ENCODE results near the gene HS3ST5. TPM values are rescaled to one million over a fixed set of nuclear protein-coding genes. Genes with fewer than 3 reads are reported as not detected.

HS3ST5 gene
- total RNA-seq, 1 donor from 2014 or later: 1.5 TPM

DNA sequence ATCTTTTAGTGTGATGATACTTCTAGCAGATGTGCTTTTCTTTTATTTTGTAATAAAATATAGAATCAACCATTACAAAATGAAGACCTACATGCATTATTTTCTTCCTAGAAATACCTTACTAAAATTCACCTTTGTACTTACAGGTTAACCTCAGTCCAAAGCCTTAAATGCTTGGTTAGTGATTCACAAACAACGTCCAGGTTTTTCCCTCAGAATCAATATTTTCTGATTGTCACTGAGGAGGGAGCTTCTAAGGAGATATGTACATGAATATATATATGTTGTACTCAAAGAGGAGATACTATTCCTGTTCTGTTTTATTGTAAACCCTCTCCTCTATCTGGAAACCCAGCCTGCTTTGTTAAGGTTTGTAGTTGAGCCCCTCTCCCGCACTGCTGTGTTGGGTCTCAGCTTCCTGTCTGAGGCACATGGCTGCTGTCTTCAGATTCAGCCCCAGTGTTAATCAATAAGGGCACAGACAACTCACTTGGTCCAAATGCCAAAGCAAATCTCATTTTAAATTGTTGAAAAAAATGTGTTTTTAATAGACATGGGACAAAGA lies 33.9 kb upstream of the HS3ST5 start:
- H4K20me1 ChIP-seq (ENCODE audit: insufficient read depth, low read length): no peaks in the 10 kb centered on the region
- no peak for FAIRE-seq
- no peak overlapping the region for H3K9ac ChIP-seq (ENCODE audit: low read length)
- no peak overlapping the region for H3K4me3 ChIP-seq (ENCODE audit: insufficient read depth, low read depth, low read length)
- DNase-seq (ENCODE audit: low read depth): no peak
- H3K4me1 ChIP-seq (ENCODE audit: insufficient read depth, low read length): no peaks in the 10 kb centered on the region
- no peaks in the 10 kb centered on the region for H3K27me3 Mint-ChIP-seq (ENCODE audit: low read depth, unreplicated experiment)
- H3K4me1 Mint-ChIP-seq (ENCODE audit: low read depth, unreplicated experiment): peaks cover 1% of the 10 kb centered on the region
- no peak overlapping the region for H3K4me2 ChIP-seq (ENCODE audit: low read length)
- H3K36me3 ChIP-seq (ENCODE audit: insufficient read depth, low read length): no peaks in the 10 kb centered on the region
- no peaks in the 10 kb centered on the region for H3K36me3 Mint-ChIP-seq (ENCODE audit: low read depth, unreplicated experiment)
- no peak for TF ChIP-seq EZH2 (IDR thresholded peaks at IDR 0.05; ENCODE audit: insufficient read depth, low read length)
- TF ChIP-seq, protein P1, sequence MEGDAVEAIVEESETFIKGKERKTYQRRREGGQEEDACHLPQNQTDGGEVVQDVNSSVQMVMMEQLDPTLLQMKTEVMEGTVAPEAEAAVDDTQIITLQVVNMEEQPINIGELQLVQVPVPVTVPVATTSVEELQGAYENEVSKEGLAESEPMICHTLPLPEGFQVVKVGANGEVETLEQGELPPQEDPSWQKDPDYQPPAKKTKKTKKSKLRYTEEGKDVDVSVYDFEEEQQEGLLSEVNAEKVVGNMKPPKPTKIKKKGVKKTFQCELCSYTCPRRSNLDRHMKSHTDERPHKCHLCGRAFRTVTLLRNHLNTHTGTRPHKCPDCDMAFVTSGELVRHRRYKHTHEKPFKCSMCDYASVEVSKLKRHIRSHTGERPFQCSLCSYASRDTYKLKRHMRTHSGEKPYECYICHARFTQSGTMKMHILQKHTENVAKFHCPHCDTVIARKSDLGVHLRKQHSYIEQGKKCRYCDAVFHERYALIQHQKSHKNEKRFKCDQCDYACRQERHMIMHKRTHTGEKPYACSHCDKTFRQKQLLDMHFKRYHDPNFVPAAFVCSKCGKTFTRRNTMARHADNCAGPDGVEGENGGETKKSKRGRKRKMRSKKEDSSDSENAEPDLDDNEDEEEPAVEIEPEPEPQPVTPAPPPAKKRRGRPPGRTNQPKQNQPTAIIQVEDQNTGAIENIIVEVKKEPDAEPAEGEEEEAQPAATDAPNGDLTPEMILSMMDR (IDR thresholded peaks at IDR 0.05; ENCODE audit: insufficient read depth, low read depth, low read length): no peak
- H3K79me2 ChIP-seq (ENCODE audit: insufficient read depth, low read length): no peaks in the 10 kb centered on the region
- no peak overlapping the region for H3K27ac Mint-ChIP-seq (ENCODE audit: unreplicated experiment)
- H3K27ac ChIP-seq (ENCODE audit: low read depth, low read length): no peak overlapping the region
- H3K27me3 ChIP-seq (ENCODE audit: insufficient read depth, low read length): no peaks in the 10 kb centered on the region
- H2AFZ ChIP-seq (ENCODE audit: low read depth, low read length): no peak overlapping the region
- H3K9me3 Mint-ChIP-seq (ENCODE audit: unreplicated experiment): no peaks in the 10 kb centered on the region
- H3K4me3 Mint-ChIP-seq (ENCODE audit: unreplicated experiment): no peak overlapping the region
- H3K9me3 ChIP-seq (ENCODE audit: insufficient read depth, low read depth, low read length): no peaks in the 10 kb centered on the region

DNA sequence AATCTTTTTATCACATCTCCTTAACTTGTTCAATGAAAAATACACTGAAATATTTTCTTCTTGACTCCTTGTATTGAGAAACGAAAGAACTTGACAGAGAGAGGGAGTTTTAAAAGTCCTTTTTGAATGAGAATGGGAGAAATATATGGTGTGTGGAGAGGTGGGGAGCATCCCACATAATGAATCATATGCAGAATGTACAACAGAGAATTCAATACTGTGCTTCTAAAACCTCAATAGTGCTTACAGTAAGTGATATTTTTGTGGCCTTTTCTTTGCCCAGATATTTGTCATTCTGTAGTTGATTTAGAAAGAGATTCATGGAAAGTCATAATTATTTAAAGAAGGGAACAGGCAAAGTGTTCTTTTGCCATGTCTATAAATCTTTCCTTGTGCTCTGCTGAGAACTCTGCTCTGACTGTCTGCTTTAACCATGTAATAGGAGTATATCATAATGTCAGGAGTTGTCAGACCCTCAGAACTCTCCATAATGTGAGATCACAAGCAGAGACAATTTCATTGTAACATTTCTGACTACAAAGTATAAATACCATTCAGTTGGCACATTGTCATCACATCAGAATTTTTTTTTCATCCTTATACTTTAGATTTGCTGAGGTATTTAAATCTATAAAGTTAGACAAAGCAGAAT lies 32.8 kb upstream of the HS3ST5 start:
- Histone ChIP-seq H3K4me3 (ENCODE audit: insufficient read depth, low read depth, low read length) (no peak overlapping the region), H3K27me3 (ENCODE audit: insufficient read depth, low read length) (no peaks in the 10 kb centered on the region), H2AFZ (ENCODE audit: low read depth, low read length) (no peak overlapping the region), H3K4me2 (ENCODE audit: low read length) (no peak overlapping the region), H3K4me1 (ENCODE audit: insufficient read depth, low read length) (no peaks in the 10 kb centered on the region), H3K27ac (ENCODE audit: low read depth, low read length) (no peak overlapping the region), H4K20me1 (ENCODE audit: insufficient read depth, low read length) (no peaks in the 10 kb centered on the region), H3K79me2 (ENCODE audit: insufficient read depth, low read length) (no peaks in the 10 kb centered on the region), H3K9ac (ENCODE audit: low read length) (no peak overlapping the region), H3K9me3 (ENCODE audit: insufficient read depth, low read depth, low read length) (no peaks in the 10 kb centered on the region), H3K36me3 (ENCODE audit: insufficient read depth, low read length) (no peaks in the 10 kb centered on the region)
- Mint-ChIP-seq H3K27ac (ENCODE audit: unreplicated experiment) (no peak overlapping the region), H3K36me3 (ENCODE audit: low read depth, unreplicated experiment) (no peaks in the 10 kb centered on the region), H3K27me3 (ENCODE audit: low read depth, unreplicated experiment) (no peaks in the 10 kb centered on the region), H3K4me3 (ENCODE audit: unreplicated experiment) (no peak overlapping the region), H3K4me1 (ENCODE audit: low read depth, unreplicated experiment) (peaks cover 1% of the 10 kb centered on the region), H3K9me3 (ENCODE audit: unreplicated experiment) (no peaks in the 10 kb centered on the region)
- FAIRE-seq (no peak), DNase-seq (ENCODE audit: low read depth) (no peak)
- TF ChIP-seq EZH2 (IDR thresholded peaks at IDR 0.05; ENCODE audit: insufficient read depth, low read length): no peak
- TF ChIP-seq, protein P1 (IDR thresholded peaks at IDR 0.05; ENCODE audit: insufficient read depth, low read depth, low read length): no peak

DNA sequence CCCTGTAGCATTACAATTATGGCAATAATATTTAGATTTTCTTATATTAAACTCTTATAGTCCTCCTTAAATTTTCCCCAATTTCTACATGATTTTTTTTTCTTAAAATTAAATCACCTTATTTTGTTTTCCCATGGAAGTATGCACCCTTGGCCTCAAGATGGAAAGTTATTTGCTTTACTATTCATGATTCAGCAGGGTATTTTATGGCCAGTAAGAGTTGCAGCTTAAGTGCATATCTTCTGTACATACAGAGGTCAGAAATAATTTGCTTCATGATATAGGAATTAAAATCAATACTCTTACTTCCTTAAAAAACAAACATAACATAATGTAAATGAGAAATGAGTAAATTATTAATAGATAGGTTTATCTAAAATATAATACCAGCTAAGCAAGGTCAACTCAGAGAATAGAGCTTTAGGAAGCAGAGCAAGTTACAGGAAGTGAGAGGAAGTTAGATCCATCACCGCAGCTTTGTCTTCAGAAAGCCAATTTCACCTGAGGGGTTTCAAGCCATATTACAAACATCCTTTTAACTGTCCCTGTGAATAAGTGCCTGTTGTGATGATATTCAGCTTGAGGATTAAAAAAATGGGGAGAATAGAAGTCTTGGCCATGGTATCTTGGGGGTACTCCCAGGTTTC lies 24.6 kb upstream of the HS3ST5 start:
- Histone ChIP-seq H3K4me3 (ENCODE audit: insufficient read depth, low read depth, low read length) (no peak overlapping the region), H3K79me2 (ENCODE audit: insufficient read depth, low read length) (no peaks in the 10 kb centered on the region), H3K4me2 (ENCODE audit: low read length) (no peak overlapping the region), H3K4me1 (ENCODE audit: insufficient read depth, low read length) (no peaks in the 10 kb centered on the region), H4K20me1 (ENCODE audit: insufficient read depth, low read length) (no peaks in the 10 kb centered on the region), H3K27me3 (ENCODE audit: insufficient read depth, low read length) (no peaks in the 10 kb centered on the region), H3K36me3 (ENCODE audit: insufficient read depth, low read length) (no peaks in the 10 kb centered on the region), H2AFZ (ENCODE audit: low read depth, low read length) (no peak overlapping the region), H3K9ac (ENCODE audit: low read length) (no peak overlapping the region), H3K9me3 (ENCODE audit: insufficient read depth, low read depth, low read length) (no peaks in the 10 kb centered on the region), H3K27ac (ENCODE audit: low read depth, low read length) (no peak overlapping the region)
- H3K9me3 Mint-ChIP-seq (ENCODE audit: unreplicated experiment): no peaks in the 10 kb centered on the region
- no peak for DNase-seq (ENCODE audit: low read depth)
- TF ChIP-seq, protein P1 (IDR thresholded peaks at IDR 0.05; ENCODE audit: insufficient read depth, low read depth, low read length): no peak
- no peak for TF ChIP-seq EZH2 (IDR thresholded peaks at IDR 0.05; ENCODE audit: insufficient read depth, low read length)
- H3K27me3 Mint-ChIP-seq (ENCODE audit: low read depth, unreplicated experiment): no peaks in the 10 kb centered on the region
- peaks cover 11% of the 10 kb centered on the region for H3K4me1 Mint-ChIP-seq (ENCODE audit: low read depth, unreplicated experiment)
- no peaks in the 10 kb centered on the region for H3K36me3 Mint-ChIP-seq (ENCODE audit: low read depth, unreplicated experiment)
- FAIRE-seq: no peak
- H3K27ac Mint-ChIP-seq (ENCODE audit: unreplicated experiment): no peak overlapping the region
- H3K4me3 Mint-ChIP-seq (ENCODE audit: unreplicated experiment): no peak overlapping the region

Measured in astrocyte (in vitro differentiated cells and primary cell).